Mucosa of descending colon (tissue), 3 donors: Measurements from ENCODE around the gene TUB. TPM values are rescaled to one million over a fixed set of nuclear protein-coding genes. Genes with fewer than 3 reads are reported as not detected.

Experiments
- ATAC-seq: fragments of 200-7000 bp; cut with Tn5 transposase; one replicate; pipeline ENCODE4 v1.9.1; 2020; ENCODE audit warnings: mild to moderate bottlenecking, moderate library complexity
- DNase-seq, 3 donors: peaks; one replicate each; pipeline ENCODE4 v3.0.0-alpha.2; 2020
- H3K36me3 ChIP-seq: fragments of 200-600 bp; one replicate; pipeline ENCODE4 v1.8.0; 2021; ENCODE audit warnings: low read depth, mild to moderate bottlenecking
- H3K4me1 ChIP-seq: fragments of 200-600 bp; one replicate; pipeline ENCODE4 v1.8.0; 2021; ENCODE audit warnings: low read depth, mild to moderate bottlenecking
- H3K4me3 ChIP-seq: fragments of 200-600 bp; one replicate; pipeline ENCODE4 v1.8.0; 2021; ENCODE audit warnings: mild to moderate bottlenecking
- H3K9me3 ChIP-seq: fragments of 200-600 bp; one replicate; pipeline ENCODE4 v1.8.0; 2021; ENCODE audit warnings: mild to moderate bottlenecking
- CTCF ChIP-seq: fragments of 200-600 bp; IDR thresholded peaks from one replicate; pipeline ENCODE4 v1.8.0; 2022; ENCODE audit warnings: antibody characterized with exemption, mild to moderate bottlenecking
- intact Hi-C, 2 donors: fragments of 100-400 bp; cut with DNase I in 1 of 2; cut with micrococcal nuclease in 1 of 2; formaldehyde crosslinking; loops; one replicate each; pipeline versions ENCODE4 v1.11.0 to v1.11.1; 2022; cut with DNase I, micrococcal nuclease
- long read RNA-seq, 2 donors: library from polyadenylated mRNA; unstranded; transcript quantifications; one replicate each; pipeline ENCODE4 v2.0.0, GENCODE V29; 2019 to 2021
- total RNA-seq, 3 donors: library from RNA; stranded (reverse); fragmentation: NEBNext Ultra II Directional in 2 of 3; extraction: Animal tissue kit (Norgen Biotek cat#: 25700) in 2 of 3; gene quantifications; one replicate each; pipeline versions ENCODE4 v1.2.1 to v1.2.4, GENCODE V29; 2021 to 2023
- donor health status: DM: no; HTN: no; CAD: no; lungs with moderate emphysema.
- donor health status: DM: no; HTN: no; CAD: no.
- donor health status: DM: no; HTN: yes; CAD: no.

The TUB gene, protein sequence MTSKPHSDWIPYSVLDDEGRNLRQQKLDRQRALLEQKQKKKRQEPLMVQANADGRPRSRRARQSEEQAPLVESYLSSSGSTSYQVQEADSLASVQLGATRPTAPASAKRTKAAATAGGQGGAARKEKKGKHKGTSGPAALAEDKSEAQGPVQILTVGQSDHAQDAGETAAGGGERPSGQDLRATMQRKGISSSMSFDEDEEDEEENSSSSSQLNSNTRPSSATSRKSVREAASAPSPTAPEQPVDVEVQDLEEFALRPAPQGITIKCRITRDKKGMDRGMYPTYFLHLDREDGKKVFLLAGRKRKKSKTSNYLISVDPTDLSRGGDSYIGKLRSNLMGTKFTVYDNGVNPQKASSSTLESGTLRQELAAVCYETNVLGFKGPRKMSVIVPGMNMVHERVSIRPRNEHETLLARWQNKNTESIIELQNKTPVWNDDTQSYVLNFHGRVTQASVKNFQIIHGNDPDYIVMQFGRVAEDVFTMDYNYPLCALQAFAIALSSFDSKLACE
- 10 to 100 TPM in 1 of 3 donors, 1 to 10 TPM in 1, under 1 TPM in 1; 0.58 to 10.4 (median 1.8) TPM for total RNA-seq
- long read RNA-seq, donor 1, partial matches to known transcripts = 3 of 5 reads
- long read RNA-seq, donor 1, other reads (novel, unspliced or antisense) = 2 of 5 reads
- long read RNA-seq, donor 2 = 0 reads

DNA sequence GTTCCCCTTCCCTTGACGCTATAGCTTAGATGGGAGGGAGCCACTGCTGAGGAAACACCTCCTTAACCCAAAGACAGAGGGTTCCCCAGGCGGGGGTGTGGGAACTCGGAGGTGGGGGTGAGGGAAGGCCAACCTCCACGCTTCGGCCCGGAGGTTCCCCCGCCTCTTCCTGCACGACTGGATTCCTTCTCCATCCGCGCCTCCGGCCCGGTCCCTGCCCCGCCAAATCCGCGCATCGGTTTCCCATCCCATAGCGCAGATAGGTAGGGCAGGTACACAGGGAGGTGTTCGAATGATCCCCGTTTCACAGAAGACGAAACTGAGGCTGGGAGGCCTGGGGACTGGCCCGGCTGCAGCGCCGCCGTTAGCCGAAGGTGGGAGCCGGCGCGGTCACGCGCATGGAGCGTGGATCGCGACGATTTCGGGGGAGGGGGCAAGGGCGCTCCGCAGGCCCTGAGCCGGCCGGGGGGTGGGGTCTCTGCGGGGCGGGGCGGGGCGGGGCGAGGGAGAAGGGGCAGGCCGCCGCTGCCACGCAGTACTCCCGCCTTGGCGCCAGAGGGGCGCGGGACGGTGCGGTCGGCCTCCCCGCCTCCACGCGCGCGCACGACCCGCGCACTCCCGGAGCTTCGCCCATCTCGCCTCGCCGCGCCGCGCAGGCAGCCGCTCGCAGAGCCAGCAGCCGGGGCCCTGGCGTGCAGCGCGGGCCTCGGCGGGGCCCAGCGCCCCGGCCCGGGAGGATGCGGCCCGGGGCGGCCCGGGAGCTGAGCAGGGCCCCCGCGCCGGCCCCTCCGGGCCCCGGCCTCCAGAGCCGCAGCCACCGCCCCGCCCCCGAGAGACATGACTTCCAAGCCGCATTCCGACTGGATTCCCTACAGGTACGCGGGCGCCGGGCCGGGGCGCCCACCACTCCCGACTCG is at the start of gene TUB:
Gene TUB (plus strand): TSS at position 538 of the 917 bp plus-strand sequence. CDS start 300 bp downstream, at position 838.
- intact Hi-C loops = no loop called here
- Histone ChIP-seq H3K36me3 (no peaks in the 10 kb centered on the region), H3K4me3 (no peak within 1 kb of the TSS), H3K9me3 (no peaks in the 10 kb centered on the region), H3K4me1 (no peaks in the 10 kb centered on the region)
- DNase-seq (no peak), ATAC-seq (peak; percentile 8)
- TF ChIP-seq CTCF = no peak

GRCh38 chr11:8031248-8032115 is 49.5 kb upstream of the TUB start:
- no peak for TF ChIP-seq CTCF
- intact Hi-C loops = no loop called here
- Histone ChIP-seq H3K4me3 (no peak overlapping the region), H3K4me1 (no peaks in the 10 kb centered on the region), H3K9me3 (no peaks in the 10 kb centered on the region), H3K36me3 (no peaks in the 10 kb centered on the region)
- ATAC-seq = no peak
- peak in 1 of 3 donors; percentile 46 for DNase-seq

DNA sequence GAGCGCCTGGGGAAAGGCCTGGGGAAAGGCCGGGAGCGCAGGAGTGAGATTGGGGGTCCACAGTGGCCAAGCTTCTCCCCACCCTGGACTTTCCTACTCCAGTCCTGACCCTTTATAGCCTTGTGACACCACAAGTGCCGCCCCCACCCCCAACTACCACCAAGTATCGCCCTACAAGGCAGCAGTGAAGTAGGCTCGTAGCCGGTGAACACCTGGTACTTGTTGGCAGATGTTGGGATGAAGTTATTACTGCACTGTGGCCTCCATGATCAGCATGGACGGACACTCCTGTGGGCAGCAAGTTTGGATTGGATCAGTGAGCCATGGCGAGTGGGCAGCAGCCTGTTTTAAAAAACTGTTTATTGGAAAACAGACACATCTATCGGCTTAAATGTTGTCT is 48.9 kb upstream of the TUB start:
- Histone ChIP-seq H3K4me1 (no peaks in the 10 kb centered on the region), H3K4me3 (no peak overlapping the region), H3K36me3 (no peaks in the 10 kb centered on the region), H3K9me3 (no peaks in the 10 kb centered on the region)
- no peak for TF ChIP-seq CTCF
- DNase-seq (no peak), ATAC-seq (no peak)
- intact Hi-C loops = no loop called here

DNA sequence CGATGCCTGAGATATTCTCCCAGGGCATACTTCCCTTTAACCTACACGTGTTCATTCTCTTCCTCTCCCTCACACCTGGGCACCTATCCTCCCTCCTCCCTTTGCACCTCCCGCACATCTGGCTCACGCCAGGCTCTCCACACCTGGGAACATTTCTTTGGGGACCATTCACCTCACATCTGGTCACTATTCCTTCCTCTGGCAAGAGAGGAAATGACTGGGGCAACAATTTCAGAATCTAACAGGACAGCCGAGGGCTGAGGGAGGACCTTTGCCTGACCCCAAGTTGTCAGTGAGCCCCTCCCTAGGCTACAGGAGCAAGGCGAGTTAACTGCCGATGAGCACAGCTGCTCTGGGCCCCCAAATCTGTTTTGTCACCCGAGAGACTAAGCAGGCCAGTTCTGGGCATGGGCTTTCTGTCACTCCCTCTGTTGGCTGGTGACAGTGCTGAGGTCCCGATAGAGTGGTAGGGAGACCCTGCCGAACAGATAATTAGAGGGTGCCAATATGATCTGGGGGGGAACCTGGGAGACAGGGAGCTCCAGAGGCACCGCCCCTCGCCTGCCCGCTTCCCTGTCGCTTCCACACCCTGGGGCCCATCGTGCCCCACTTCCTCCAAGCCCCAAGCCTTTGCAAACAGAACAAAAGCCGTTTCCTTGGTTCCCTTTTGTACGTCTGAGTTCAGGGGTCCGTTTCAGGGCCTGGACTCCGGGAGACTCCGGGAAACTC is 48.3 kb upstream of the TUB start:
- Histone ChIP-seq H3K9me3 (no peaks in the 10 kb centered on the region), H3K36me3 (no peaks in the 10 kb centered on the region), H3K4me1 (no peaks in the 10 kb centered on the region), H3K4me3 (no peak overlapping the region)
- DNase-seq = no peak
- no peak for ATAC-seq
- intact Hi-C loops = no loop called here
- TF ChIP-seq CTCF = no peak
